AG09319 (cell line): Measurements from ENCODE around the gene GALP.
A peak's percentile ranks its signal among the peaks of the same experiment; 100 is the strongest.

Experiments used
- DNase-seq: peaks from one replicate; pipeline ENCODE4 v3.0.0-alpha.2; 2010; ENCODE audit warnings: low read depth; ENCODE audit errors: extremely low read depth
- CTCF ChIP-seq: IDR thresholded peaks from 2 replicates; pipeline ENCODE4 v1.5.1; 2011; ENCODE audit warnings: low read depth, mild to moderate bottlenecking, inconsistent platforms, low read length, moderate library complexity

The GALP gene

GRCh38 chr19:56136362-56136761 is 39.4 kb upstream of the GALP start:
- no peak for DNase-seq

GRCh38 chr19:56137405-56137804 is 38.4 kb upstream of the GALP start:
- no peak for TF ChIP-seq CTCF
- no peak for DNase-seq

More at GRCh38 chr19:56136362-56136761, 39.4 kb upstream of the GALP start:
- TF ChIP-seq CTCF, result no peak

- no peak for DNase-seq
Observed at GRCh38 chr19:56138069-56138468, 37.7 kb upstream of the GALP start.

GRCh38 chr19:56139847-56140582 is 35.8 kb upstream of the GALP start:
- DNase-seq, result no peak
- no peak for TF ChIP-seq CTCF

More at GRCh38 chr19:56138069-56138468, 37.7 kb upstream of the GALP start:
- TF ChIP-seq CTCF, result no peak

- no peak for TF ChIP-seq CTCF
- DNase-seq, result peak; percentile 99
Observed at GRCh38 chr19:56140583-56141416, 35.0 kb upstream of the GALP start, which contains the start of gene ZNF444. Gene ZNF444 (plus strand): TSS chr19:56141287. CDS start chr19:56146912, 5,625 bp downstream.

- TF ChIP-seq CTCF, result no peak
- no peak for DNase-seq
Observed at GRCh38 chr19:56141417-56141993, 34.3 kb upstream of the GALP start.
